ENCODE measurements around the gene SLC5A6. TPM values are rescaled to one million over a fixed set of nuclear protein-coding genes. Genes with fewer than 3 reads are reported as not detected.

Gene SLC5A6
- 52.3 TPM for polyA plus RNA-seq (2012; ENCODE audit: insufficient read depth, insufficient read length)

- peak; percentile 76 for DNase-seq (ENCODE audit: low read depth, low spot score)
- H3K4me3 ChIP-seq (ENCODE audit: low read length): peak within 1 kb of the TSS; percentile 76
Observed at GRCh38 chr2:27211943-27212625, at the start of gene SLC5A6, which contains the start of gene ATRAID. SLC5A6 (minus strand) TSS chr2:27212268; CDS start chr2:27207650, 4,618 bp downstream. ATRAID (plus strand) TSS chr2:27212041; CDS start chr2:27212369, 328 bp downstream.

- DNase-seq (ENCODE audit: low read depth, low spot score): no peak
- no peak overlapping the region for H3K4me3 ChIP-seq (ENCODE audit: low read length)
Observed at GRCh38 chr2:27261241-27261925, 49.3 kb upstream of the SLC5A6 start.

DNA sequence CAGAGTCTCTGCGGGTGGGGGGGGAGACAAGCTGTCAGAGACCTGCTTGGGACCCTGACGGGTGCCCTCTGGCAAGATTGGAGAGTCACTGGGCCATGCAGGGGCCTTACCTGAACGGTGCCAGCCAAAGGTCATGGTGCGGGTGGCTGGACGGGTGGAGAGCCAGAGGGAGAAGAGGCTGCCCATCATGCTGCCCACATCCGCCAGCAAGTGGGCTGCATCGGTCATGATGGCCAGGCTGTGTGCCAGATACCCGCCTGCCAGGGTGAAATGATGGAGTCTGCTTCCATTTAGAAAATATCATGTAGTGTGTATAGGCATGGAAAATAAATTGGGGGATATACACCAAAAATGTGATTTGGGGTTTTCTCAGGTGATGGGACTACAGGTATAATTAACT lies 46.0 kb upstream of the SLC5A6 start:
- no peak overlapping the region for H3K4me3 ChIP-seq (ENCODE audit: low read length)
- DNase-seq (ENCODE audit: low read depth, low spot score): no peak

DNA sequence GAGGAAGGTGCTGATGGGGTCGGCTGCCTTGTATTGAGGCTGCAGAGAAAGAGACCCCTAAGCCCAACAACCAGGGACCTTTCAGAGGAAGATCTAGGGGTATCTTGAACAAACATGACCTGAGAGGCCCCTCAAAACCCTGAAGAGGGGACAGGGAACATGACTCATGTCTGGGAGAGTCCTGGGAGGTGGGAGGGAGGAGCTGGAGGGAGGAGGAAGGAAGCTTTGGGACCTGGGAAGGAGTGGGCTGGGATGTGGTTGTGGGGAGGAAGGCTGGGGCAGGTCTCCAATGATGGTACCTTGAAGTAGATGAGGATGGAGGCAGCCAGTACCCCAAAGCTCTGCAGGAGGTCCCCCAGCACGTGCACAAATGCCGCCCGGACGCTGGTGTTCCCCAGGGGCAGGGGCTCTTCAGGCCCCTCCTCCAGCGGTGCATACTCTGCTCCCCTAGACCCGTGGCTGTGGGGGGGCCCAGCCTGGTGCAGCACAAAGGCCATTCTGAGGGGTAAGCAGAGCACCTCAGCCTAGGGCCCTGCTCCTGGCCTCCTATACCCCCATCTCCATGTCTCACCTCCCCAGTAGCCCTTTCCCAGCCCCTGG lies 44.9 kb upstream of the SLC5A6 start:
- DNase-seq (ENCODE audit: low read depth, low spot score): no peak
- no peak overlapping the region for H3K4me3 ChIP-seq (ENCODE audit: low read length)

- H3K4me3 ChIP-seq (ENCODE audit: low read length): no peak overlapping the region
- no peak for DNase-seq (ENCODE audit: low read depth, low spot score)
Observed at GRCh38 chr2:27255660-27256059, 43.6 kb upstream of the SLC5A6 start.

GRCh38 chr2:27255187-27255586 lies 43.1 kb upstream of the SLC5A6 start:
- H3K4me3 ChIP-seq (ENCODE audit: low read length): no peak overlapping the region

DNA sequence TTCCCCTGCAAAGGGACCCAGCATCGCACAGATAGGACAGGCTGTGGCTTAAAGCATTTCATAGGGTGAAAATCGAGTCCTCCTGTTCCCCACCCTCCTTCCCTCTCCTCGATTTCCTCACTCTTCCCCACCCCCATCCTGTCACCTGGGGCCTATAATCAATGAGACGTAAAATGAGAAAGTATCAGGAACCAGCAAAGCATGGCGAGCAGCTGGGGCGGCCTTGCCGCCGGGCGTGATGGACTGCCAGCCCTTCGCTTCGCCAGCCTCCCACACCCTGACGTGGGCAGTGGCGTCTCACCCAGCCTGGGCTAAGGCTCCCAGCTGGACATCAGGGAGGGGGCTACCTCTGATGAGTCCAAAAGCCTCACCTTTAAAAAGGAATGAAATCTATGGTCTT lies 39.7 kb upstream of the SLC5A6 start:
- no peak for DNase-seq (ENCODE audit: low read depth, low spot score)
- no peak overlapping the region for H3K4me3 ChIP-seq (ENCODE audit: low read length)

More at GRCh38 chr2:27255187-27255586, 43.1 kb upstream of the SLC5A6 start:
- no peak for DNase-seq (ENCODE audit: low read depth, low spot score)

- DNase-seq (ENCODE audit: low read depth, low spot score): no peak
- no peak overlapping the region for H3K4me3 ChIP-seq (ENCODE audit: low read length)
Observed at GRCh38 chr2:27250652-27251379, 38.7 kb upstream of the SLC5A6 start.

GRCh38 chr2:27249891-27250651 lies 38.0 kb upstream of the SLC5A6 start:
- no peak for DNase-seq (ENCODE audit: low read depth, low spot score)
- H3K4me3 ChIP-seq (ENCODE audit: low read length): no peak overlapping the region

- no peak for DNase-seq (ENCODE audit: low read depth, low spot score)
- no peak overlapping the region for H3K4me3 ChIP-seq (ENCODE audit: low read length)
Observed at GRCh38 chr2:27249159-27249890, 37.3 kb upstream of the SLC5A6 start.

DNA sequence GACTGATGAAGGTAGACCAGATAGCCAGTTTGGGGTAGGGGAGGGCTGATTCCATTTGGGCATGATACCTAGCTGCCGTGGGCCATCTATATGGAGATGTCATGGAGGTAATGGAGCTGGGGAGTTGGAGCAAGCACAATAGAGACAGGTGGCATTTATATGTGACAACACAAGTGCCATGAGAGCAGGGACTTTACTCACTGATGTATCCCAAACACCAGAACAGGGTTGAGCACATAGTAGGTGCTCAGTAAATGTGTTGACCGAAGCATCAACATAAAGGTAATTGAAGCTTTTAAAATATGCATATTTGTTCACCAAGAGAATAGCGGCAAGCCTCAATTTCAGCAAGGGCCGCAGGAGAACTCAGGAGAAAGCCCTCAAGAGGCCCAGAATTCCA lies 35.8 kb upstream of the SLC5A6 start:
- DNase-seq (ENCODE audit: low read depth, low spot score): no peak
- H3K4me3 ChIP-seq (ENCODE audit: low read length): no peak overlapping the region

GRCh38 chr2:27245626-27246025 lies 33.6 kb upstream of the SLC5A6 start:
- DNase-seq (ENCODE audit: low read depth, low spot score): no peak
- no peak overlapping the region for H3K4me3 ChIP-seq (ENCODE audit: low read length)

GRCh38 chr2:27245116-27245515 lies 33.0 kb upstream of the SLC5A6 start:
- DNase-seq (ENCODE audit: low read depth, low spot score): no peak
- H3K4me3 ChIP-seq (ENCODE audit: low read length): no peak overlapping the region

DNA sequence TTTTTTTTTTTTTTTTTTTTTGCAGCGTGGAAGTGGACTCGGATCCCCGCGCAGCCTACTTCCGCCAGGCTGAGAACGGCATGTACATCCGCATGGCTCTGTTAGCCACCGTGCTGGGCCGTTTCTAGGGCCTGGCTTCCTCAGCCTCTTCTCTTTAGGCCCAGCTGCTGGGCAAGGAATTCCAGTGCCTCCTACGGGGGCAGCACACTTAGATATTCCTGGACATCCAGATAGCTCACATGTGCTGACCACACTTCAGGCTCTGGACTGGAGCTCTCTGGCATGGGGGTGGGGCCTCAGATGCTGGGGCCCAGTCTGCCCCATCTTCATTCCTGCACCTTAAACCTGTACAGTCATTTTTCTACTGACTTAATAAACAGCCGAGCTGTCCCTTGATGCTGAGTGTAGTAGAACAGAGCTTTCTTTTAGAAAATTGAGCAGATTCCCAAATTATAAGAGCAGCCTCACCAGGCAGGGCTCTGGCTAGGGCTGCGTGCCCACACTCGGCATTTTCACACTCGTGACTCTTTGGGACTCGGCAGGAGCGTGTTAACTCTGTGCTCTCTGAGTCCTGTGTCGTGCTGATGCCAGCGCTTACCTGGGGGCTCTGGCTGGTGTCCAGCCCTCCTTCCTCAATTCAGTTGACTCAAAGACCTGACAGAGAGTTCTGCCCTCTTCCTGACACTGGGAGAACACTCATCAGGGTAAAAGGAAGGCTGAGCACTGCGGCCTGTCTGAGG lies 31.5 kb upstream of the SLC5A6 start:
- H3K4me3 ChIP-seq (ENCODE audit: low read length): no peak overlapping the region
- DNase-seq (ENCODE audit: low read depth, low spot score): no peak

DNA sequence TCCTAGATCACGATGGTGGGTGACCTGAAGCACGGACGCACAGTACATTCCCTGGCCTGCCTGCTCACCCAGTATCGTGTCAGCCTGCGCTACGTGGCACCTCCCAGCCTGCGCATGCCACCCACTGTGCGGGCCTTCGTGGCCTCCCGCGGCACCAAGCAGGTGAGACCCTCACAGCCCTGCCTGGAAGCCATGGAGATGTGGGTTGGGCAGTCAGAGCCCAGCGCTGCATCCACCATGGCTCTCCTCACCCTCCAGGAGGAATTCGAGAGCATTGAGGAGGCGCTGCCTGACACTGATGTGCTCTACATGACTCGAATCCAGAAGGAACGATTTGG lies 30.5 kb upstream of the SLC5A6 start:
- no peak overlapping the region for H3K4me3 ChIP-seq (ENCODE audit: low read length)
- no peak for DNase-seq (ENCODE audit: low read depth, low spot score)

DNA sequence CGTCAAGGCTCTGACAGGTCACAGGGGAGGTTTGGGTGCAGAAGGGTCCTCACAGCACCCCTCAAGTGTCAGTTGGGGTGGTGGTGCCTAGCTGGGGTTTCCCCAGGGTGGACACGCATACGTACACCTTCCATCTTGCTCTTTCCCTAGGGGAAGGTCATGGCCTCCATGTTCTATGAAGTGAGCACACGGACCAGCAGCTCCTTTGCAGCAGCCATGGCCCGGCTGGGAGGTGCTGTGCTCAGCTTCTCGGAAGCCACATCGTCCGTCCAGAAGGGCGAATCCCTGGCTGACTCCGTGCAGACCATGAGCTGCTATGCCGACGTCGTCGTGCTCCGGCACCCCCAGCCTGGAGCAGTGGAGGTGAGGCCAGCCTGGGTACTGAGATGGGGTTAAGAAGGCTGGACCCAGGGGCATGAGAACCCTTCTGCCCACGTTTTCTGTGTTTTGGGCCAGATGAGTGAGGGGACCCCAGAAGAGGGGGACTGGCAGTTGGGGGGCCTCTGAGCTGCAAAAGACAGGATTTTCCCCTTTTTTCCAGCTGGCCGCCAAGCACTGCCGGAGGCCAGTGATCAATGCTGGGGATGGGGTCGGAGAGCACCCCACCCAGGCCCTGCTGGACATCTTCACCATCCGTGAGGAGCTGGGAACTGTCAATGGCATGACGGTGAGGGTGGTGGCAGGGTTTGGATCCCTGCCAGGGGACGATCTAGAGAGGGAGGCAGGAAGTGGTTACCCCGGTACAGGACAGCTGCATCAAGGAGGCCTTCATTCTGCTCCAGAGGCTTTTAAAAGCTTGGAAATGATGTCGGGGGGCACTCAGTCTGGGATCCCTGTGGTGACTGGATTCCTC lies 29.9 kb upstream of the SLC5A6 start:
- DNase-seq (ENCODE audit: low read depth, low spot score): peak; percentile 42
- no peak overlapping the region for H3K4me3 ChIP-seq (ENCODE audit: low read length)

DNA sequence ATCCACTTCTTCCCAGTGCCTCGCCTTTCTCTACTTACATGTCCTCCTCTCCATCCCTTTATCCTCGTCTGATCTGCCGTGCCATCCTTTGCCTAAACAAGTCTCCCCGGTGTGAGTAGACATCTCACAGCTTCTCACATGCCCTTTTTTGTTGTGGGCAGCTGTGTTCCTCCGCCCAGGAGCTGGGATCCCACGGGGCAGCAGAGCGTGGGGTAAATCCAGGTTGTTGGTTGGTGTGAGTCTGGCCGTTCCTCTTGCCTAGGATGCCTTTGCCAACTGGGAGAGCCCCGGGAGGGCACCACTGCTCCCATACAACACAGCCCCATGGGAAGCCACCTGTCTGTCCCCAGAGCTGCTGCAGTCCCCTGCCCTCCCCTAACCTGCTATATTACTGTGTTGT lies 28.3 kb upstream of the SLC5A6 start:
- DNase-seq (ENCODE audit: low read depth, low spot score): no peak
- no peak overlapping the region for H3K4me3 ChIP-seq (ENCODE audit: low read length)

All from Jurkat, Clone E6-1 (cell line).